ENCODE results near the gene AMOTL1. TPM values are rescaled to one million over a fixed set of nuclear protein-coding genes. Genes with fewer than 3 reads are reported as not detected.

AMOTL1 gene
- total RNA-seq, 1 donor from 2014 or later: 57.2 TPM

DNA sequence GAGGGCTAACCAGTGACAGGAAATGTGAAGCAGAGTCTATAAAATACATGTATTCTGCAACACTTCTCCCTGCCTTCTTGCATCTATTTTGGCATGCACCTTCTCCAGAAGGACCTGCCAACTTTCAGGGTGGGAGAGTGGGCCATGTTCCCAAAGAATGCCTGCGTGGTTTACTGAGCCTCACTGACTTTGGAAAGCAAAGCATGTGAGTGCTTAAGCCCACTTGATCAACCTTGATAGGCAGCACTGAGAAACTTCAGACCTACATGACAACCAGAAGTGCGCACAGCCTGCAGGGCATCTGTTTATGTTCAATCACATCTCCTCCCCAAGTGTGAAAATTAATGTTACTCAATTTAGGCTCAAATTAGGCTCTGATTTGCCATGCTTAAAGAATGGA lies 69.2 kb downstream of the AMOTL1 start:
- Histone ChIP-seq H3K27ac (no peak overlapping the region), H3K27me3 (ENCODE audit: low read depth) (no peaks in the 10 kb centered on the region), H3K4me1 (peaks cover 55% of the 10 kb centered on the region), H3K4me3 (no peak overlapping the region), H3K36me3 (peaks cover 18% of the 10 kb centered on the region), H3K9me3 (no peaks in the 10 kb centered on the region)
- TF ChIP-seq, protein P1, sequence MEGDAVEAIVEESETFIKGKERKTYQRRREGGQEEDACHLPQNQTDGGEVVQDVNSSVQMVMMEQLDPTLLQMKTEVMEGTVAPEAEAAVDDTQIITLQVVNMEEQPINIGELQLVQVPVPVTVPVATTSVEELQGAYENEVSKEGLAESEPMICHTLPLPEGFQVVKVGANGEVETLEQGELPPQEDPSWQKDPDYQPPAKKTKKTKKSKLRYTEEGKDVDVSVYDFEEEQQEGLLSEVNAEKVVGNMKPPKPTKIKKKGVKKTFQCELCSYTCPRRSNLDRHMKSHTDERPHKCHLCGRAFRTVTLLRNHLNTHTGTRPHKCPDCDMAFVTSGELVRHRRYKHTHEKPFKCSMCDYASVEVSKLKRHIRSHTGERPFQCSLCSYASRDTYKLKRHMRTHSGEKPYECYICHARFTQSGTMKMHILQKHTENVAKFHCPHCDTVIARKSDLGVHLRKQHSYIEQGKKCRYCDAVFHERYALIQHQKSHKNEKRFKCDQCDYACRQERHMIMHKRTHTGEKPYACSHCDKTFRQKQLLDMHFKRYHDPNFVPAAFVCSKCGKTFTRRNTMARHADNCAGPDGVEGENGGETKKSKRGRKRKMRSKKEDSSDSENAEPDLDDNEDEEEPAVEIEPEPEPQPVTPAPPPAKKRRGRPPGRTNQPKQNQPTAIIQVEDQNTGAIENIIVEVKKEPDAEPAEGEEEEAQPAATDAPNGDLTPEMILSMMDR (IDR thresholded peaks at IDR 0.05): no peak
- intact Hi-C loops (cut with DNase I): no loop called here
- DNase-seq (no peak), ATAC-seq (no peak)

DNA sequence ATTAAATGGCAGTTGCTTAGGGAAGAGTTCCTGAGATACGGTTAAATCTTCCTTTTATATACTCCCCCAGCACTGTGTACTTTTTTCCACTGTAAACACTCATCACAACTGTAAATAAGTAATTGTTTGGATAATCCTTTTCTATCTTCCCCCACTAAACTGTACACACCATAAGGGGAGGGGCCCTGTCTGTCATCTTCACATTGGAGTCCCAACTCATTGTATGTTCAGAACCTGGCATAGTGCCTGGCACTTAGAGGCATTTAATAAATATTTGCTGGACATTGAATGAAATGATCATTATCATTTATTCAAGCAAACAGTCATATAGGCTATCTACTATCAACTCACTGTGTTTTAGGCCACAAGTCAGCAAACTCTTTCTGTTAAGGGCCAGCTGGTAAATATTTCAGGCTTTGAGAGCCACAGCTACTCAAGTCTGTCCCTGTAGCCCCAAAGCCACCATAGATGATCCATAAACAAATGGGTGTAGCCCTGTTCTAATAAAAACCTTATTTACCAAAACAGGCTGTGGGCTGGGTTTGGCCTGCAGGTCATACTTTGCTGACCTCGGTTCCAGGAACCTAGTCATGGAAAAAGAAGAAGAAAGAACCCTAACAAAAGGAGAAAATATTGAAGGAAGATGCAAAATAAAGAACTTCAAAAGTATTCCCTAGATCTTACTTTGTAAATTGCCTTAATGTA lies 70.0 kb downstream of the AMOTL1 start:
- no peaks in the 10 kb centered on the region for H3K9me3 ChIP-seq
- no peaks in the 10 kb centered on the region for H3K27me3 ChIP-seq (ENCODE audit: low read depth)
- DNase-seq (no peak), ATAC-seq (no peak)
- no peak overlapping the region for H3K27ac ChIP-seq
- intact Hi-C loops (cut with DNase I): no loop called here
- H3K36me3 ChIP-seq: peaks cover 9% of the 10 kb centered on the region
- H3K4me1 ChIP-seq: peaks cover 48% of the 10 kb centered on the region
- TF ChIP-seq, protein P1 (IDR thresholded peaks at IDR 0.05): no peak
- H3K4me3 ChIP-seq: no peak overlapping the region

DNA sequence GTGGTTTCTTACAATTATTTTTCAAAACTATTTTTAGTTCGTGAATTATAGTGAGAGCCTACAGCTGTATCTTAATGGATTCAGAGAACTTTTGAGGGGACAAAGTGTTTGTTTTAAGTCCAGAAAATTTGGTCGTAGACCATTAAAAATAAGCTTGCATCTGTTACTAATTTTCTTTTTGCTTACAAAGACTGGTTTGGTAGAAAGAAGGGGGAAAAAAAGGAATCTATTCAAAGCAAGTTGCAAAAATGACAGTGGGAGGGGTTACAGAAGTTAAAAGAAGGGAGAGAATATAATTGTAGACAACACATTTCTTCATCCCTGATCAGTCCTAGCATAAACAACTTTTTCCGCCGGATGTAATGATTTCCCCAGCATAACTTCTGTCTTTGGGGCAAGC lies 72.1 kb downstream of the AMOTL1 start:
- H3K27me3 ChIP-seq (ENCODE audit: low read depth): no peaks in the 10 kb centered on the region
- DNase-seq (no peak), ATAC-seq (no peak)
- H3K4me1 ChIP-seq: peaks cover 37% of the 10 kb centered on the region
- no peaks in the 10 kb centered on the region for H3K9me3 ChIP-seq
- H3K36me3 ChIP-seq: no peaks in the 10 kb centered on the region
- TF ChIP-seq, protein P1 (IDR thresholded peaks at IDR 0.05): no peak
- H3K4me3 ChIP-seq: no peak overlapping the region
- H3K27ac ChIP-seq: peak overlapping the region; percentile 20
- intact Hi-C loops (cut with DNase I): no loop called here

DNA sequence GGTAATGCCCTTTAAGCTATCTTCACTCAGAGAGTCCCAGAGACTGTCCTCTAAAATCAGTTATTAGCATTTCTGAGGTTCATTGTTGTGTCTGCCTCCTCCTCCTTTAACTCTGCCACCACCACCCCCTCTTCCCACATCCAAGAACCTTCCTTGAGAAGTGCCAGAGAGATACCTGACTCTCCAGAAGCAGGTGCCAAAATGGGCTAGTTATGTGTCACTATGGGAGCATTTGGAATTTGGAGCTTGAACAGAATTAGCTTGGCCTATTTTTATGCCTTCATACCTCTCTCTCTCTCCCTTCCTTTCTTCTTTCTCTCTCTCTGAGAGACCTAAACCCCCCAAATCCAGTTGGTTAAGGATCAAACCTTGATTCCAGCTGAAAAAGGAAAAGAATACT lies 75.9 kb downstream of the AMOTL1 start:
- no peak for DNase-seq
- Histone ChIP-seq H3K4me1 (peaks cover 20% of the 10 kb centered on the region), H3K4me3 (no peak overlapping the region), H3K9me3 (no peaks in the 10 kb centered on the region), H3K36me3 (no peaks in the 10 kb centered on the region), H3K27me3 (ENCODE audit: low read depth) (no peaks in the 10 kb centered on the region), H3K27ac (no peak overlapping the region)
- TF ChIP-seq, protein P1 (IDR thresholded peaks at IDR 0.05): no peak
- intact Hi-C loops (cut with DNase I): no loop called here
- ATAC-seq: no peak

DNA sequence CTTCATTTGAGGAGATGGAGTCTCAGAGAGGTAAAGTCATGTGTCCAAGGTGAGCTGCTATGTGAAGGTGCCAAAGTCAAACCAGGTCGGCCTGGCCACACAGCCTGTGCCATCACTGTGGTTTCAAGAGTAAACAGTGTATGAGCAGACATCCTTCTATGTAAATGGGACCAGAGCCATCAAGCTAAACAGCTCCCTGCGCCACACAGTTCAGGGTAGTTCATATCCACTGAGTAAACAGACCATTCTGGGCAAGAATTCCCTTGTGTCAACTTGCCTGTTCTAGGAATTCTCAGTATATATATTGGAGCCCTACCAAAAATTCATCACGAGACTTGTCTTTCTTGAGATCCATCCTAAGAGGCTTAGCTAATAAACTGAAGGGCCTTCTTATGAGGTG lies 77.5 kb downstream of the AMOTL1 start:
- H3K4me1 ChIP-seq: peaks cover 20% of the 10 kb centered on the region
- no peaks in the 10 kb centered on the region for H3K9me3 ChIP-seq
- ATAC-seq (peak; percentile 86 to 87), DNase-seq (peak; percentile 53)
- no peaks in the 10 kb centered on the region for H3K27me3 ChIP-seq (ENCODE audit: low read depth)
- intact Hi-C loops (cut with DNase I): no loop called here
- no peak overlapping the region for H3K27ac ChIP-seq
- H3K36me3 ChIP-seq: peaks cover 9% of the 10 kb centered on the region
- H3K4me3 ChIP-seq: no peak overlapping the region
- TF ChIP-seq, protein P1 (IDR thresholded peaks at IDR 0.05): no peak

Data from lower lobe of right lung (tissue), 2 donors.